ENCODE data around the gene ILDR2.
A peak's percentile ranks its signal among the peaks of the same experiment; 100 is the strongest.

The ILDR2 gene

DNA sequence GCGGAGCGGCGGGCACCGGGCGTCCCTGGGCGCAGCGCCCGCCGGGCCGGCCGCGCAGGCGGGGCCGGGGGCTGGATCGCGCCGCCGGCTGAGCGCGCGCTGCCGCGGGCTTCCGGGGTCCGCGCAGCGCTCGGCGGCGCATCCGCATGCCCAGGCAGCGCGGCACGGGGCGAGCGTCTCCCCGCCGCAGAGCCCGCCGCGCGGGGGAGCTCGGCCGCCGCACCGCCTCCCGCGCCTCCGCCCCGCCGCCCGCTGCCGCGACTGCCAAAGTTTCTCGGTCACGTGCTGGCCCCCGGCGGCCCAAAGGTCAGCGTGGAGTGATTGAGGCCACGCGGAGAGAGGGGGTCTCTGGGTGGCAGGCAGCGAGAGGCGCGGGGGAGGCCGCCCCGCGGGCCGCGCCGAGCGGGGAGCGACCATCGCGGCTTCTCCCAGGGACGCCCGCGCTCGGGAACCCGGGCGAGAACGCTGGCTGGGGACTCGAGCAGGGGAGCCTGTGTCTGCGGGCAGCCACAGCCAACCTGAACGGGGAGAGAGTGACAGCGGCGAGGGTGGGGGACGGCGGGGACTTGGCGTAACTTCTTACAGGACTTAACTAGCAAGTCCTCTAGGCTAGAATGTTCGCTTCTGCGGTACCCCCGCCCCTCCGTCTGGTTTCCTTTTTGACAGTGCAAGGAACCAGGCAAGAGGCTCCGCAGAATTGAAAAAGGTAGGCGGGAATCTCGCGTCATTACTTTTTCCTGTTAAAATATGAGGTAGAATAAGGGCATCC, at the start of gene ILDR2:
Gene ILDR2, minus strand, starts transcription at position 180 of the 769 bp plus-strand sequence. CDS start 272 bp downstream, outside the sequence.
- DNase-seq, result peak; percentile 11

DNA sequence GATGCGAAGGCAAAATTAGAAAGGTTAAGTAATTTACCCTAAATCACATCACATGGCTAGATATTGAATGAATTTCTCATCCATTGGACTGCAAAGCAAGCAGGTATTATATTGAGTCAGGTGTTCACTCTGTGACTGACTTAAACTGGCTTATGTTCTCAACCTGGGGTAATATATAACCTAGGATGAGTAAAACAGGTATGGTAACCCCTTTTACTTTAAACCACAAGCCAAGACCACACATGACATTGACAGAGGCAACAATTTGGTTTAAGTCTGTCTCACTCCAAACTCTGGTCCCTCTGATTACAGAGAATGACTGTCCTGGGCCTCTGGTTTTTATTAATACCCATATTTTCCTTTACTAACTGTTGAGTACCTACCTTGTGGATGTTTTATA, 47.0 kb upstream of the ILDR2 start:
- DNase-seq, result no peak

DNA sequence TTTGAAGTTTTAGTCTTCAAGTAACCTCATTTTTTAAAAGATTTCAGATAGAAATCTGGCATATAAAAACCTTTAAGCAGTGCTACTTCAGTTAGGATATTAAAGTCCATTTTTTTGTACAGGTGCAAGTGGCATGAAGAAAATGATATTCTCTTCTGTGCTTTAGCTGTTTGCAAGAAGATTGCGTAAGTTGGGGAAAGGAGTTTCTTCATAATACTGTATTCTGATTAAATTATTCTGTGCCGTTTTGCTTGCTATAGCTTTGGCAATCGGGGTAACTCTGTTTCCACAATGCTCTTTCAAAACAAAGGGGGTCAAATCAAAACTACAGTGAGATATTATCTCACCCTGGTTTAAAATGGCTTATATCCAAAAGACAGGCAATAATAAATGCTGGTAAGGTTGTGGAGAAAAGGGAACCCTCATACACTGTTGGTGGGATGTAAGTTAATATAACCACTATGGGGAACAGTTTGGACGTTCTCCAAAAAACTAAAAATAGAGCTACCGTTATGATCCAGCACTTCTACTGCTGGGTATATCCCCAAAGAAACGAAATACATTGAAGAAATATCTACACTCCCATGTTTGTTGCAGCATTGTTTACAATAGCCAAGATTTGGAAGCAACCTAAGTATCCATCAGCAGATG, 40.9 kb upstream of the ILDR2 start:
- DNase-seq, result no peak

DNA sequence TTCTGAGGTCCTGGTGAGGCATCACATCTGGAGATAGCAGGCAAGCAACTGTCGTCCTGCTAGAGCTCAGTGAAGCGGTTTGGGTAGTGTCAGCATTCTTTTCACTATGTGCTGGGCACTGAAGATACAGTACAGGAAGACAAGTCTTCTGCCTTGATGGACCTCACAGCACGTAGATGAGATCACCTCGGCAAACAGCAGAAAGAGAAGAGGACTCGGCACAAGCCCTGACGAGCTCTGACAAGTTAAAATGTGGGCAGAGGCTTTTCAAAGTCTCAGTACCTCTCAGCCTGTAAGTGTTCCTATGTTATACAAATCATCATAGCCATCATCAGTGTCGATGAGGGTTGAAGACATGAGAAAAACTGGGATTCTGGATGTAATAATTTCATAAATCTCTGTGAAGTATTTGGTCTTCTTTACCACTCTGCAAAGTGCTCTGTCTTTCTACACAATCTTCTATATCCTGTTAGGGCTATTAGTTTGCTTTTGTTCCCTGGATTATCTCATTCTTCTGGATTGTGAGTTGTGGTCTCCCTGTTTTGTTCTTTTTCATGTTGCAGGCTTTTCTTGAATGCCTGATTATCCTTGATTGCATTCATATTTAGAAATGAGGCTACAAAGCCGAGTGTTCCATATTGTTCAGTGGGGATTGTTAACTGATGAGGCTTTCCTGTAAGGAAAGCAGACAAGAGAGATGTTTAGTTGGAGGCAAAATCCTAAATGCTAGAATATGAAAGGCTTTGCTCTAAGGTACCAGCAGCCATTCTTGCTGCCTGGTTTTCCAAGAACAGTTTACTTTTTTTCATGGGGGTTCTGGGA, 38.0 kb upstream of the ILDR2 start:
- no peak for DNase-seq

- DNase-seq, result no peak
Observed at GRCh38 chr1:167012570-167012969, 37.2 kb upstream of the ILDR2 start.

DNA sequence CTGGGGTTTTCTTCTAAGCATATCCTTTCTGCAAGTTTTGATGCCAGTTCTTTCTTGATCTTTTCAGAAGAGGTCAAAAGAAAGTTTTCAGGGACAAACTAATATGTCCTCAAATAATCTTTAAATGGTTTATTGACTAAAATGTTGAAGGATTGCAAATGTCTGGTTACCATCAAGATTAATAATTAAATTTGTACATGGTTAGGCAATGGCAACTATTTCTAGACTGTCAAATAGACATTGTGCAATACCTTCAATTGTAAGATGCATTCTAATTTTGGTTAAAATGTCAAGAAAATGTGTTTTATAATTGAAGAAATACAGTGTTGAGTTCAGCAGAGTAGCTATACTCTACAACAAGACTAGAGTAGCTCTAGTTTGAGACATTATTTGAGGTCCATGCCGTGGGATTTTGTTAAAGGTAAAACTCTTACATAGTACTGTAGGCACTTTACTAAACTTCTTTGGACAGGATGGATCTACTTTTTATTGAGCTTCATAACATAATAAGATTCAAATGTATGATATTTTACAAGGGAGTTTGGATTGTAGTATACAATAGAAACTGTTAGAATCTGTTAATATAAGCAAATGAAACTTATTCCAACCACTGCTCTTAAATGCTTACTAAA, 36.3 kb upstream of the ILDR2 start:
- no peak for DNase-seq

DNA sequence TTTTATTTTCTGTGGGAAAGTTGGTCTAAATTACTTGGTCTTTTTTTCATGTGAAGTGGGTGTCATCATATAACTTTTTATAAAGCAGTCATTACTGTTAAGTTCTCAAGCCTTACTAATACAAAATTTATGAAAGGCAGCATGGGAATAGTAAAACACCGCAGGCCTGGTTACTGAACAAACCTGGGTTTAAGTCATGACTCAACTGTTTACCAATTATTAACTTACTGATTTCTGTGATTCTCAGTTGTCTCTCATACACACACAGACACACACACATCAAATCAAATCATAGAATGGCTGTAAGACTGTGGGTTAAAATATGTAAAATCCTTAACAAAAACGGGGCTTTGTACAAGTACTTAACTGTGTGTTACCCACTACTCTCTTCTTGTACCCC, 28.4 kb upstream of the ILDR2 start:
- DNase-seq, result peak; percentile 47

DNA sequence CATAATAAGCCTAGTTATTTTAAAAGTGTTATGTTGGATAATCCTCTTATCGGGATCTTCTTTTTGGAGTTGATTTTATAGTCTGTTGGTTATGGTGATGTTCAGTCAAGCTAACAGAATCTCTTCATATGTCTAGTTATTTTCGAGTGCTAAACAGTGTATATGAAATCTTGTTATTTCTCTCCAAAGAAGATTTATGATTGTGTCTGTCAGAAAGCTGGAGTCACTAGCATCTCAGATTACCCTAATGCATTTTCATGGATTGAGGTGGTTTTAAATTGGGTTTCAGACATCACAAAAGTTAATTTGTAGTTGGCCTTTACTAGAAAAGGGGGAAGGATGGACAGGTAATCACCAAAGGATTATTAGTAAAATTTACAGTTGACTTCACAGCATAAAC, 27.0 kb upstream of the ILDR2 start:
- no peak for DNase-seq

DNA sequence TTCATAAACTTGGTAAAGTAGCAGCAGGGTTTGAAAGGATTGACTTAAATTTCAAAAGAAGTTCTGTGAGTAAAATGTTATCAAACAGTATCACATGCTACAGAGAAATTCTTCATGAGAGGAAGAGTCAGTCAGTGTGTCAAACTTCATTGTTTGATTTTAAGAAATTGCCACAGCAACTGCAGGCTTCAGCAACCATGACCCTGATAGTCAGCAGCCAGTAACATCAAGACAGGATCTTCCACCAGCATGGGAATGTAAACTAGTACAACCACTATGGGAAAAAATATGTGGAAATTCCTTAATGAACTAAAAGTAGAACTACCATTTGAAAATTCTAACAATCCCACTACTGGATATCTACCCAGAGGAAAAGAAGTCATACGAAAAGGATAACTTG, 25.2 kb upstream of the ILDR2 start:
- DNase-seq, result no peak

- no peak for DNase-seq
Observed at GRCh38 chr1:166999500-167000055, 24.2 kb upstream of the ILDR2 start.

GRCh38 chr1:166999075-166999474, 23.7 kb upstream of the ILDR2 start:
- DNase-seq, result peak; percentile 24

DNA sequence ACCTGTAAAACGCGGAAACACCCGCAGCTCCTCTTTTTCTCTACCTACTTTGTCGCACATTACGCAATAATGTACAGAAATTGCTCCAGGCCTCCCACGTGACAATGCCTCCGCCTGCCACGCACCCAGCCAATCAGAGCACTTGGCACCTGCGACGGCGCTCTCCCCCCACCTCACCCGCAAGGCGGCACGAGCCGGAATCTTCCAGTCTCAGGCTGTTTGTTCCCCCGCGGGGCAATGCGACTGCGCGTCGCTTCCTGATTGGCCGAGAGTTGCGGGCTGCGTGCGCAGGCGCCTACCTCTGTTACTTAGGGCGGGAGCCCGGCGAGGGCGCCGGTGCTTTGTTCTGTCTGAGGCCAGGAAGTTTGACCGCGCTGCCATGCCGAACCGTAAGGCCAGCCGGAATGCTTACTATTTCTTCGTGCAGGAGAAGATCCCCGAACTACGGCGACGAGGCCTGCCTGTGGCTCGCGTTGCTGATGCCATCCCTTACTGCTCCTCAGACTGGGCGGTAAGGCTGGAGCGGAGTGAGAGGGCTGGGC, 13.7 kb upstream of the ILDR2 start, which contains the start of gene MAEL:
Gene MAEL, plus strand, starts transcription at position 307 of the 542 bp plus-strand sequence. Its CDS starts 73 bp downstream, at position 380.
- no peak for DNase-seq

- no peak for DNase-seq
Observed at GRCh38 chr1:166981589-166981988, 6.2 kb upstream of the ILDR2 start.

DNA sequence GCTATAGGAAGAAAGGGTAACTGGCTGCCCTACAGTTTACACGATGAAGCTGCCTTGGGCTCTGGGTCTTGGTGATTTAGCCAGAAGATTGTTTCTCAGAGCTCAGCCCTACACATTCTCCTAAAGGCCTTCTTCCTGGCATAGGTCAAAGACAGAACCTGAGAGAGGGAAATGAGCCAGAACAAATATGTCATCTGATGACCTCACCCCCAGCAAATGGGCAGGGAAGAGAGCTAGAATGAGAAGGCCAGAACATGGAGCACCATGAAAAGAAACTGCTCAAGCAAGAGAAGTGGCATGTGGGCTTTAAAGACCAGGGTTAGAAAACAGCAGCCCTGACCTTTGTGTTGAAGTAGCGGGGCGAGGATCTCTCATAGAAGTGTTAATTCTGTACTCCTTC, 5.5 kb upstream of the ILDR2 start:
- DNase-seq, result peak; percentile 53

GRCh38 chr1:166980383-166980782, 5.0 kb upstream of the ILDR2 start:
- no peak for DNase-seq

DNA sequence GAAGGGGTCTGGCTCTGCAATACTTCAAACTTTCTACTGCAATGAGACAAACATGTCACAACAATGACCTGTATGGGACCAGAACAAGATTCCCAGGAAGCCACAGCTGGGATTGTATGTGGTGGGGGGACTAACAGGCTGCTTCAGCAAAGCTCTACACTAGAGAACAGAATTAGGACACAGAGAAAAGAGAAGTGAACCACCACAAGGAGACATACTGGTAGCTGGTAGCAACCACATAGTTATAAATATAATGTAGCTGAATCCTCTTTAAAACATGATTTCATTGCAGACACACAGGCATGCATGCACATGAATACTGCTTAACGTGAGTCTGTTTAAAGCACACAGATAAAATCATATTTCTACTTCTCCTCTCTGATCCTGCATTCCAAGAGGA, 3.5 kb upstream of the ILDR2 start:
- no peak for DNase-seq

DNA sequence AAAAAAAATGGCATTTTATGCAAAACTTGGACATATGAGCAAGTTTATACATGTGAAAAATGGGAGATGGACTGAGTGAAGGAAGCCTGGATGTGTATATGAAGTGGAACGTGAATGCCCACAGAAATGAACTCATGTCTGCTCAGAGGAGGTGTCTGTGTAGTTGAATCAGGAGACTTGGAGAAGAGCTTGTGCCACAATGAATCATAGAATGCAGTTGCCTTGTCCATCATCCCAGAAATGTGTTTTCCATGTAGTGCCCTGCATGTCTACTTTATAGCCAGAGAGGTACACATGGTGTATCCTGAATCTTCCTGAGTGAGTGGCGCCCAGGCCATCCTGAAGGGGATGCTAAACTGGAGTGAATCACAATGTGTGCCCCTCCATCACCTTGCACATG, 2.6 kb upstream of the ILDR2 start:
- DNase-seq, result no peak

DNA sequence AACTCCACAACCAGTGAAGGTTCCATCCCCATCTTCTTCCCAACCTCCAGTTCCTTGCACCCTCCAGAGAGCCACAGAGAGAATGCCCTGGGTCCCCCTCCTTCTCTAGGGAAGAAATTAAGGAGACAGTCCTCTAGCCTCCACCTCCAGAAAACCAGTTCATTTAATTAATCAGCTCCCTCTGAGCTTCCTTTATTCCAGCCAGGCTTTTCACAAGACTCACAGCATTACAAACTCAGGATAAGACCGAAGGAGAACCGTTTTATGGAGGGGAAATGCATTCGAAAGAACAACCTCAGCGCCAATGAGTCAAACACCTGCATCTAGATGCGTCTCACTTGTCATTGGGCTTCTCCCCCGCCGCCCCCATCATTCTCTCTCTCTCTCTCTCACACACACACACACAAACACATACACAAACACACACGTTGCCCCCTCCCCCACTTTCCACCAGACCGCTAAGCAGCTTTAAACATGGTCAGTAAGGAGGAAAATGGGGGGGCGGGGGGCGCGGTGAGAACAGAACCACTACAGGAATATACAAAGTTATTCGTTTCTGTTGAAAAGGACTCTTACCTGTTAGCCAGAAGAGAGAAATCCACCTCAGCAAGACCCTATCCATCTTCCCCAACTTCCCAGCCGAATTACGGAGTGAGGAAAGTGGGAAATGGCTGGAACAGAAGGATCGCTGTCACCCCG, 544 bp downstream of the ILDR2 start:
- DNase-seq, result no peak

- DNase-seq, result no peak
Observed at GRCh38 chr1:166972826-166973225, 2.5 kb downstream of the ILDR2 start.

DNA sequence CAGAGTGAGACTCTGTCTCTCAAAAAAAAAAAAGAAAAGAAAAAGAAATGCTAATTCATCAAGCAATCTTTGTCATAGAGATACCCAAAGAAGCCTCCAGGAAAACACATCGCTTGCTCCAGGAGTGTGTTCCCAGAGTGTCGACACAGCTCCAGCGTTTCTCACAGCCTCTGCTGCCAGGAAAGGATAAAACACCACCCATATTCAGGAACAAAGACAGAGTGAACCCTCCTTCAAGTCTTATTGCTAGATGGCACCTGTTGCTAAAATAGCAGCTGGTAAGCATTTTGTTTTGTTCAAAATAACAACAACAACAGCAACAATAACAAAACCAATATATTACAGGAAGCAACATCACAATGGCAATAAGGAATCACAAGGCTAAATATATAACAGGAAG, 3.1 kb downstream of the ILDR2 start:
- DNase-seq, result no peak

DNA sequence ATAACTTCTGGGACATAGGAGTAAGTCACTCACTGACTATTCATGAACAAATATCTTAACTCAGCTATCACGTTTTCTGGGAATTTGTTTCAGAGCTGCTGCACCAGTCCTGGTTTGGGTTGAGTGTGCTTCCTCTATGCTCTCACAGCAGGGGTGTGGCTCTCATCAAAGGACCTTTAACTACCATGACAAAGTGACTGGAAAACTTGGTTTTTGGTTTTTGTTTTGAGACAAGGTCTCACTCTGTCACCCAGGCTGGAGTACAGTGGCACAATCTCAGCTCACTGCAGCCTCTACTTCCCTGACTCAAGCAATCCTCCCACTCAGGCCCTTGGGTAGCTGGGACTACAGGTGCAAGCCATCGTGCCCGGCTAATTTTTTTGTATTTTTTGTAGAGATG, 4.1 kb downstream of the ILDR2 start:
- DNase-seq, result no peak
